Trophoblast cell (in vitro differentiated cells and primary cell): ENCODE results near the gene XXYLT1.
A peak's percentile ranks its signal among the peaks of the same experiment; 100 is the strongest.

Source experiments
- DNase-seq, 2 donors: peaks; one replicate each; pipeline ENCODE4 v3.0.0-alpha.2; 2016
- H2AFZ ChIP-seq: 2 replicates; pipeline ENCODE4 v1.6.1; 2013; ENCODE audit warnings: low read length, moderate library complexity, mild to moderate bottlenecking; ENCODE audit not compliant: insufficient read depth, poor library complexity
- H2AK5ac ChIP-seq: 2 replicates; pipeline ENCODE4 v1.6.1; 2013; ENCODE audit warnings: mild to moderate bottlenecking, low read length
- H2BK120ac ChIP-seq: 2 replicates; pipeline ENCODE4 v1.6.1; 2013; ENCODE audit warnings: low read length, mild to moderate bottlenecking, moderate library complexity; ENCODE audit not compliant: insufficient read depth, poor library complexity
- H2BK12ac ChIP-seq: 2 replicates; pipeline ENCODE4 v1.6.1; 2013; ENCODE audit warnings: mild to moderate bottlenecking, low read length, moderate library complexity
- H2BK5ac ChIP-seq: 2 replicates; pipeline ENCODE4 v1.6.1; 2013; ENCODE audit warnings: low read length, low read depth, moderate library complexity, mild to moderate bottlenecking; ENCODE audit not compliant: poor library complexity
- H3K14ac ChIP-seq: 2 replicates; pipeline ENCODE4 v1.6.1; 2013; ENCODE audit warnings: mild to moderate bottlenecking, low read length
- H3K18ac ChIP-seq: 2 replicates; pipeline ENCODE4 v1.6.1; 2013; ENCODE audit warnings: mild to moderate bottlenecking, low read length
- H3K23ac ChIP-seq: 2 replicates; pipeline ENCODE4 v1.6.1; 2013; ENCODE audit warnings: low read length
- H3K27ac ChIP-seq: 2 replicates; pipeline ENCODE4 v1.5.1; 2013; ENCODE audit warnings: low read depth, mild to moderate bottlenecking, inconsistent platforms, low read length, moderate library complexity
- H3K27me3 ChIP-seq: 2 replicates; pipeline ENCODE4 v1.6.1; 2013; ENCODE audit warnings: inconsistent platforms, mild to moderate bottlenecking, low read length, moderate library complexity; ENCODE audit not compliant: insufficient read depth
- H3K36me3 ChIP-seq, 2 experiments: 1 replicate in 1 of 2; 2 replicates in 1 of 2; pipeline ENCODE4 v1.6.1; 2013; ENCODE audit warnings: low read length in 2 of 2, mild to moderate bottlenecking in 2 of 2, moderate library complexity in 1 of 2; ENCODE audit not compliant: insufficient read depth in 2 of 2, control insufficient read depth in 1 of 2
- H3K4ac ChIP-seq: 2 replicates; pipeline ENCODE4 v1.6.1; 2013; ENCODE audit warnings: low read depth, mild to moderate bottlenecking, low read length, moderate library complexity
- H3K4me1 ChIP-seq, 2 experiments: 1 replicate in 1 of 2; 2 replicates in 1 of 2; pipeline ENCODE4 v1.6.1; 2013; ENCODE audit warnings: low read length in 2 of 2, mild to moderate bottlenecking in 2 of 2, moderate library complexity in 1 of 2; ENCODE audit not compliant: insufficient read depth in 2 of 2, control insufficient read depth in 1 of 2
- H3K4me2 ChIP-seq: 2 replicates; pipeline ENCODE4 v1.6.1; 2013; ENCODE audit warnings: inconsistent platforms, mild to moderate bottlenecking, low read length, moderate library complexity
- H3K4me3 ChIP-seq: 2 replicates; pipeline ENCODE4 v1.5.1; 2013; ENCODE audit warnings: mild to moderate bottlenecking, low read depth, low read length, inconsistent platforms
- H3K79me1 ChIP-seq: one replicate; pipeline ENCODE4 v1.6.1; 2013; ENCODE audit warnings: low read length
- H3K79me2 ChIP-seq: 2 replicates; pipeline ENCODE4 v1.6.1; 2013; ENCODE audit warnings: low read length, mild to moderate bottlenecking; ENCODE audit not compliant: control insufficient read depth, insufficient read depth, poor library complexity
- H3K9ac ChIP-seq: 2 replicates; pipeline ENCODE4 v1.6.1; 2013; ENCODE audit warnings: mild to moderate bottlenecking, low read length
- H3K9me3 ChIP-seq: 2 replicates; pipeline ENCODE4 v1.6.1; 2013; ENCODE audit warnings: low read depth, mild to moderate bottlenecking, control low read depth, inconsistent platforms, low read length; ENCODE audit not compliant: insufficient read depth
- H4K12ac ChIP-seq: 2 replicates; pipeline ENCODE4 v1.6.1; 2013; ENCODE audit warnings: low read depth, mild to moderate bottlenecking, low read length, moderate library complexity
- H4K8ac ChIP-seq: 2 replicates; pipeline ENCODE4 v1.6.1; 2013; ENCODE audit warnings: low read depth, mild to moderate bottlenecking, low read length, moderate library complexity
- H4K91ac ChIP-seq: one replicate; pipeline ENCODE4 v1.6.1; 2013; ENCODE audit warnings: low read depth, mild to moderate bottlenecking, low read length, moderate library complexity
- WGBS: extraction: QIAGEN DNeasy Blood & Tissue Kit; methylation state at CpG from one replicate; pipeline ENCODE4 v1.1.7; 2013; ENCODE audit warnings: missing lambda C conversion rate; ENCODE audit not compliant: insufficient read length, insufficient coverage; ENCODE audit errors: extremely low coverage; 5-methylcytosine and 5-hydroxymethylcytosine counted together

XXYLT1 gene

DNA sequence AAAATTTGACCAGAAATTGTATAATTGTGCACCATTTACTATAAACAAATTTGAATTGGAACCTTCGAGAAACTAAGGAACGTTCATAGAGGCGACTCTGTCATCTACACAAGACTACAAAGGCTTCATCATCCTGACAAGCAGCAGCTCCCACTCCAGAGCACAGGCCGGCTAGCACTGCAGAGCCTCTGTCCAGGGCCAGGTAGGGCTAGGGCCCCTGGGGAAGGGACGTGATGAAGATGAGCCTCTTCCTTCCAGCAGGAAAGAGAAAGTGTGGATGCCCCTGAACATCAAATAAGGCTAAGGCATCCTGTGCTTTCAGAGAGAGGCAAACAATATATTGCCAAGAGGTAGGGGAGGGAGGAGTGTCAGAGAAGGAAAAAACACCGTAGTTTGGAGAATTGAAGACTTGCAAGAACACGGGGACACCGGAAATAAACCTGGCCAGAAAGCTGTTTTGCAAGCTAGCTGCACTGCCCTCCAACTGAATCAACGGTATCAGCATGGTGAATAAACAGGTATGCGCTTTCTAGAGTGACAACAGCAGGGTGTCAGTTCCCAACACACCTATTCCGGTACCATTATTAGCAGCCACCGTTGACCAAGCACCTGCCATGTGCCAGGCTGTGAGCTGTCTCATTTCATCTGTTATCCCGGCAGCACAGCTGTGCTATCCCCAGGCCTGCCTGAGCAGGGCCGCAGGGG, 12.4 kb downstream of the XXYLT1 start:
- peaks cover 5 to 11% of the 10 kb centered on the region in 2 experiments for H3K4me1 ChIP-seq
- peaks cover 0 to 2% of the 10 kb centered on the region in 2 experiments for H3K36me3 ChIP-seq
- peak overlapping the region; percentile 47 for H4K91ac ChIP-seq

DNA sequence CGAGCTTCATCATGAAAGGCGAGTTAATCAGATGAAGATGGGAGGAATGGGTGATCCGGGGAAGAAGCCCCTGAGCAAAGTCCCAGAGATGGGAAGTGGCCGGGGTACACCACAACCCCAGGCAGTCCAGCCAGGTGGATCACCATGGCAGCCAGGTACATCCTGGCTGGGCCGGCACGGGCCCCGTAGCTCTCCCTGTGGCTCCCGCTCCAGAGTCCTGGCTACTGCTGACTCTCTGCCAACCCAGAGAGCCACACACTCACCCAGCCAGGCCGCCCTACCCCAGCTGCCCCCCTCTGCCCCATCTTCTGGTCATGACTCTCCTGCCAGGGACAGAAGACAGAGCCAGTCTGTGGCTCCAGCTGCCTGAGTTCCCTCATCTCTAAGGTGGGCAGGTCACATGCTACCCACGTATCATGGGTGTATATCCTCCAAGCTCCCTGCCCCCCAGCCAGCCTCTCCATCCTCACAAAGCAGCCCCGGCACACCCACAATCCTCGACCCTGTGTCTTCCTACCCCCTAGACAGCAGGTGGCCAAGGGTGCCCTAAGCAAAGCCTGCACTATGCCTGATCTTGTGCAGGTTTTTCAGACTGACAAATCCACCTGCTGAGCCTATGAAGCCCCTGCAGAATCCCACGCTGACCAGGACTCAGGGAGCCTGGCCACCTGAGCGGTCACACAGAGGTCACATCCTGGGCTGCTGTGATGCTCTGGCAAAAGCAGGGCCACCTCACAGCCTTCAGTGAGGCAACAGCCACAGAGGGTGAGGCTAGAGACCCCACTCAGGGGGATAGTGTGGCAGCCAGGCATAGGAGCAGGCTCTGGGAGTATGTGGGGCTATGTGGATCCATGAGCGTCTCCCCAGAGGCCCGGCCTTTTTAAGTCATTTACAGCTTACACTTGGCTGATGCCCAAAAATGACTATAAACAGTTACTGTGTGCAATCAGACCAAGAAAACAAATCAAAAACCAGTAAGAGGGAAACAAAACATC, 13.2 kb downstream of the XXYLT1 start:
- Histone ChIP-seq H2AFZ (no peak overlapping the region), H3K4ac (no peak overlapping the region), H3K4me2 (no peak overlapping the region), H3K36me3 (peaks cover 0 to 2% of the 10 kb centered on the region in 2 experiments), H3K27me3 (no peaks in the 10 kb centered on the region), H3K18ac (no peak overlapping the region), H4K8ac (no peak overlapping the region), H2BK12ac (no peak overlapping the region), H3K4me3 (no peak overlapping the region), H3K9ac (no peak overlapping the region), H2BK120ac (no peak overlapping the region), H3K23ac (no peak overlapping the region), H3K79me1 (peaks cover 12% of the 10 kb centered on the region), H4K91ac (no peak overlapping the region), H3K14ac (no peak overlapping the region), H3K27ac (no peak overlapping the region), H3K9me3 (peaks cover 2% of the 10 kb centered on the region), H2AK5ac (no peak overlapping the region), H3K4me1 (peaks cover 5 to 11% of the 10 kb centered on the region in 2 experiments), H4K12ac (no peak overlapping the region), H3K79me2 (peaks cover 2% of the 10 kb centered on the region), H2BK5ac (no peak overlapping the region)
- DNase-seq, result no peak
- no CpG with 5 or more reads among the region's 16 CpGs for WGBS

More for the DNA sequence above, 12.4 kb downstream of the XXYLT1 start:
- Histone ChIP-seq H3K4me2 (no peak overlapping the region), H3K9ac (no peak overlapping the region), H2AK5ac (no peak overlapping the region), H4K8ac (no peak overlapping the region), H2BK5ac (no peak overlapping the region), H3K27ac (no peak overlapping the region), H3K18ac (no peak overlapping the region), H4K12ac (no peak overlapping the region), H3K27me3 (no peaks in the 10 kb centered on the region), H3K79me1 (peaks cover 12% of the 10 kb centered on the region), H3K79me2 (peaks cover 2% of the 10 kb centered on the region), H3K9me3 (peaks cover 2% of the 10 kb centered on the region), H3K4me3 (no peak overlapping the region), H3K23ac (no peak overlapping the region), H3K4ac (no peak overlapping the region), H2BK120ac (peak overlapping the region; percentile 8), H2BK12ac (no peak overlapping the region), H3K14ac (no peak overlapping the region), H2AFZ (no peak overlapping the region)
- WGBS, result no CpG with 5 or more reads among the region's 14 CpGs
- no peak for DNase-seq

DNA sequence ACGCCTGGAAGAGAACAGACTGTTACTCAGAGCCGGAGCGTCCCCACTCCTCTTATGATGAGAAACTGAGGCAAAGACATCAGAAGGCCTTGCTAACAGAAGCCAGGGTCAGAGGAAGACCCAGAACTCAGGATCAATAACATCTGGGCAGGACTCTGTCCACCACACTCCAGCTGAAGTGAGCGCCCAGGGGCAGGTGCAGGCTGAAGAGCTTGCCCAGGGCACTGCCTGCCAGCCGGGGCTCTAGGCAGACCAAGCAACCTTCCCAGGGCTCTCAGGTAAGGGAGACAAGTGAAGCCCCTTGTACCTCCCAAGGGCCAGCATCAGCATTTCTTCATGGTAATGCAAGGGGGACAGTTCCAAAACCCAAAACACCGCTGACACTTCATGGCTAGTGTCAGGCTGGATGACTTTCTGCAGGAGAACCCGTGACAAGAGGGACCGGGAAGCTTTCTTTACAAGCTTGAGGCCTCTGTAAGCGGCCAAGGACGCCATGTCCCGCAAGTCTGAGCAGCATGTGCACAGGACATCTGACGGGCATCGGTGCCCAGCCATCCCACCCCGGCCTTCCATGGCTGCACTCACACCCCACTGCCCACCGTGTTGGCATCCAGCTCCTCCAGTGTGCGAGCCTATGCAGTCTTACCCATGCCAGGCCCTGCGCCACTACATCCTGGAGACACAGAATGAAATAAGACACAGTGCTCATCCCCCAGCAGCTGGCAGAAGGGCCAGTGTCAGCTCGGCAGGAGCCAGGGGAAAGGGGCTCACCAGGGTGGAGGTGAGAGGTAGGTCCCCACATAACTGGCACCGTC, 14.1 kb downstream of the XXYLT1 start:
- WGBS, result no CpG with 5 or more reads among the region's 19 CpGs
- H2BK120ac ChIP-seq, result no peak overlapping the region

More for the DNA sequence above, 14.1 kb downstream of the XXYLT1 start:
- H3K4ac ChIP-seq, result no peak overlapping the region
- no peak overlapping the region for H3K4me3 ChIP-seq
- peaks cover 12% of the 10 kb centered on the region for H3K79me1 ChIP-seq
- H3K27ac ChIP-seq, result no peak overlapping the region
- no peaks in the 10 kb centered on the region for H3K27me3 ChIP-seq
- no peak overlapping the region for H3K9ac ChIP-seq
- peaks cover 2% of the 10 kb centered on the region for H3K79me2 ChIP-seq
- peaks cover 2% of the 10 kb centered on the region for H3K9me3 ChIP-seq
- H3K4me1 ChIP-seq, result peaks cover 5 to 11% of the 10 kb centered on the region in 2 experiments
- DNase-seq, result no peak
- H3K4me2 ChIP-seq, result no peak overlapping the region
- no peak overlapping the region for H4K8ac ChIP-seq
- peaks cover 0 to 2% of the 10 kb centered on the region in 2 experiments for H3K36me3 ChIP-seq
- no peak overlapping the region for H2AFZ ChIP-seq
- no peak overlapping the region for H2BK5ac ChIP-seq
- no peak overlapping the region for H4K91ac ChIP-seq
- no peak overlapping the region for H2BK12ac ChIP-seq
- no peak overlapping the region for H2AK5ac ChIP-seq
- no peak overlapping the region for H3K18ac ChIP-seq
- H4K12ac ChIP-seq, result no peak overlapping the region
- H3K14ac ChIP-seq, result no peak overlapping the region
- H3K23ac ChIP-seq, result no peak overlapping the region
